HEK293 (cell line): ENCODE data around the gene ACVR2A.

Experiments
- CTCF ChIA-PET: fragments of 350-600 bp; formaldehyde crosslinking; extraction: SDS; loops from one replicate; lab custom pipeline; 2021; ENCODE audit warnings: antibody characterized with exemption; lab: Yijun Ruan, JAX
- POLR2A ChIA-PET: fragments of 300-600 bp; formaldehyde crosslinking; extraction: SDS; loops from one replicate; lab custom pipeline; 2020; ENCODE audit warnings: antibody characterized with exemption, inconsistent platforms; lab: Yijun Ruan, JAX
- H3K27ac ChIP-seq: fragments of 200-500 bp; sonication (Bioruptor generic); 2 replicates; pipeline ENCODE4 v1.5.1; 2014; ENCODE audit warnings: low read depth, low read length, control low read depth, inconsistent platforms; ENCODE audit errors: extremely low read depth
- H3K36me3 ChIP-seq, 2 experiments: fragments of 200-500 bp in 1 of 2; sonication (Bioruptor generic) in 1 of 2; 1 replicate in 1 of 2; 2 replicates in 1 of 2; pipeline ENCODE4 v1.5.1; 2014 to 2017; ENCODE audit warnings: inconsistent platforms in 2 of 2, low read length in 2 of 2; ENCODE audit not compliant: control insufficient read depth in 2 of 2, insufficient read depth in 1 of 2
- H3K4me1 ChIP-seq: fragments of 200-500 bp; sonication (Bioruptor generic); 2 replicates; pipeline ENCODE4 v1.5.1; 2014; ENCODE audit warnings: mild to moderate bottlenecking, low read length, inconsistent platforms; ENCODE audit not compliant: control insufficient read depth, insufficient read depth
- H3K4me3 ChIP-seq: 2 replicates; pipeline ENCODE4 v1.5.1; 2011; ENCODE audit warnings: low read depth, mild to moderate bottlenecking, control low read depth, low read length, moderate library complexity
- H3K9me3 ChIP-seq: fragments of 200-500 bp; sonication (Bioruptor generic); 2 replicates; pipeline ENCODE4 v1.5.1; 2014; ENCODE audit warnings: low read depth, low read length, inconsistent platforms; ENCODE audit not compliant: control insufficient read depth, insufficient read depth
- EGR2 ChIP-seq: fragments of 450-650 bp; formaldehyde crosslinking; IDR thresholded peaks from 2 replicates; pipeline ENCODE4 v1.5.1; 2016; ENCODE audit warnings: low read depth, missing biosample characterization, missing genetic modification characterization
- OVOL3 ChIP-seq: fragments of 450-650 bp; formaldehyde crosslinking; IDR thresholded peaks from 2 replicates; pipeline ENCODE4 v1.5.1; 2016; ENCODE audit warnings: missing biosample characterization, missing genetic modification characterization
- PRDM10 ChIP-seq: fragments of 450-650 bp; formaldehyde crosslinking; IDR thresholded peaks from 2 replicates; pipeline ENCODE4 v1.5.1; 2016; ENCODE audit warnings: missing biosample characterization, missing genetic modification characterization
- TRIM28 ChIP-seq: IDR thresholded peaks from 2 replicates; pipeline ENCODE4 v1.6.1; 2011; ENCODE audit warnings: low read length, control low read depth, borderline replicate concordance
- ZBTB20 ChIP-seq: fragments of 450-650 bp; formaldehyde crosslinking; IDR thresholded peaks from 2 replicates; pipeline ENCODE4 v1.5.1; 2016; ENCODE audit warnings: missing biosample characterization, missing genetic modification characterization
- ZFP37 ChIP-seq: fragments of 450-650 bp; formaldehyde crosslinking; IDR thresholded peaks from 2 replicates; pipeline ENCODE4 v1.5.1; 2016; ENCODE audit warnings: missing biosample characterization, missing genetic modification characterization
- ZNF175 ChIP-seq: fragments of 450-650 bp; formaldehyde crosslinking; IDR thresholded peaks from 2 replicates; pipeline ENCODE4 v1.5.1; 2016; ENCODE audit warnings: missing biosample characterization, missing genetic modification characterization
- ZNF214 ChIP-seq: fragments of 450-650 bp; formaldehyde crosslinking; IDR thresholded peaks from 2 replicates; pipeline ENCODE4 v1.5.1; 2017; ENCODE audit warnings: missing biosample characterization, mild to moderate bottlenecking, missing genetic modification characterization, borderline replicate concordance
- ZNF221 ChIP-seq: fragments of 450-650 bp; formaldehyde crosslinking; IDR thresholded peaks from 2 replicates; pipeline ENCODE4 v1.5.1; 2017; ENCODE audit warnings: missing biosample characterization, missing genetic modification characterization, borderline replicate concordance
- ZNF473 ChIP-seq: fragments of 450-650 bp; formaldehyde crosslinking; IDR thresholded peaks from 2 replicates; pipeline ENCODE4 v1.5.1; 2017; ENCODE audit warnings: missing biosample characterization, missing genetic modification characterization
- ZNF670 ChIP-seq: fragments of 450-650 bp; formaldehyde crosslinking; IDR thresholded peaks from 2 replicates; pipeline ENCODE4 v1.5.1; 2016; ENCODE audit warnings: missing biosample characterization, missing genetic modification characterization, low read depth
- ZNF785 ChIP-seq: fragments of 450-650 bp; formaldehyde crosslinking; IDR thresholded peaks from 2 replicates; pipeline ENCODE4 v1.5.1; 2016; ENCODE audit warnings: missing biosample characterization, missing genetic modification characterization
- TF ChIP-seq, protein P1 (sequence below): fragments of 450-650 bp; formaldehyde crosslinking; IDR thresholded peaks from 2 replicates; pipeline ENCODE4 v1.5.1; 2016; ENCODE audit warnings: missing biosample characterization, missing genetic modification characterization

Gene ACVR2A

DNA sequence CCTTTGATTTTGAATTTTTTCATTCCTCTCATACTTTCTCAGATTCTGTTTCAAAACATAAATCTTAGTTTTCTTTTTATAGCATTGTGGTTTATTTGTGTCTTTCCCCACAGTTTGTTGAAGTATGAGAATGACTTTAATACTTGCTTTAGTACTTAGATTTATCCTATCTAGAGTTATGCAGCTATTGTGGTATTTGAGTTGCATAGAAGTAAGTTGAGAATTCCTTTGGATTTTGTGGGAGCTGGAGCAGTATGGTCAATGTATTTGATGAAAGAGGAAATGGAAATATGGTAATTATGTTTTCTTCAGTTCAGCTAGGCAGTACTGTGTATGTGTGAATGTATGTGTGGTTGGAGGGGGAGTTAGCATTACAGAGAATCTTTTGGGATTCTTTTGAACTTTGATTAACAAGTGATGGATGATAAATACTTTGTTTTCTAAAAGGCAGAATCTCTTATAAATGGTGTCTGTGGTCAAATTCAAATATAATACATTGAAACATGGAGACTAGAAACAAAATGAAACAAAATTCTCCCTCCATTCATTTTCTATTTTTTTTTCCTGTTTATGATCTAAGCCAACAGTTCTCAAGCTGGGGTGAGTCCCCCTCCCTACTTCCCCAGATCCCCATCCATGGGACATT is 3.0 kb downstream of the ACVR2A start:
- POLR2A ChIA-PET, result no interaction called here
- H3K9me3 ChIP-seq, result no peaks in the 10 kb centered on the region
- CTCF ChIA-PET, result interaction anchor here (0.6 kb wide), 1 partner anchor 514 kb away, joined by 3 read pairs; no protein-coding TSS in a partner anchor

DNA sequence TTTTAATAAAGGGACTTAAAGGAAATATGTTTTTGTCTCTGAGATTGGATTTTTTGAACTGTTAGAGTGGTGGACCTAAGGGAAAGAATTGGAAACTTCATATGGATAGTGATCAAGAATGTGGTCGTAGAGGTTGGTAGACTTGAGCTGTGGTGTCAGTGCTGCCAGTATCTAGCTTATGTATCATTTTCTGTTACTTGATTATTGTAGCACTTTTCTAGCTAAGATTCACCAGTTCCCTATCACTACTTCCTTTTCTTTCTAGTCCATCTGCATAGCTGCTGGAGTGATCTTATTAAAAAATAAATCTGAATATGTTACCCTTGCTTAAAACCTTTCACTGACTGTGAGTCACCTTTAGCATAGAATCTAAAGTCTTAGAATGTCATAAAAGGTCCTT is 6.0 kb downstream of the ACVR2A start:
- TF ChIP-seq ZNF175 (tag by site-specific recombination), result no peak
- H3K4me1 ChIP-seq, result peaks cover 24% of the 10 kb centered on the region
- POLR2A ChIA-PET, result no interaction called here

More for the DNA sequence above, 3.0 kb downstream of the ACVR2A start:
- peak; percentile 96 for TF ChIP-seq PRDM10 (tag by site-specific recombination)
- no peak for TF ChIP-seq ZFP37 (tag by site-specific recombination)
- TF ChIP-seq, all 188 proteins: peak for 1
- Histone ChIP-seq H3K36me3 (no peaks in the 10 kb centered on the region), H3K27ac (no peak overlapping the region), H3K4me1 (peaks cover 24% of the 10 kb centered on the region), H3K4me3 (no peak overlapping the region)

GRCh38 chr2:147851244-147851930 is 6.6 kb downstream of the ACVR2A start:
- no peaks in the 10 kb centered on the region for H3K36me3 ChIP-seq
- POLR2A ChIA-PET, result no interaction called here
- CTCF ChIA-PET, result no interaction called here
- H3K9me3 ChIP-seq, result no peaks in the 10 kb centered on the region
- no peak overlapping the region for H3K27ac ChIP-seq
- peaks cover 24% of the 10 kb centered on the region for H3K4me1 ChIP-seq
- TF ChIP-seq ZNF214 (tag by site-specific recombination), result no peak
- TF ChIP-seq EGR2 (tag by site-specific recombination), result no peak
- TF ChIP-seq ZBTB20, result no peak
- no peak for TF ChIP-seq ZNF221
- no peak for TF ChIP-seq ZNF473 (tag by site-specific recombination)
- TF ChIP-seq ZNF785, result no peak
- no peak for TF ChIP-seq OVOL3 (tag by site-specific recombination)
- TF ChIP-seq TRIM28, result no peak
- TF ChIP-seq ZNF670, result no peak
- TF ChIP-seq, protein P1, sequence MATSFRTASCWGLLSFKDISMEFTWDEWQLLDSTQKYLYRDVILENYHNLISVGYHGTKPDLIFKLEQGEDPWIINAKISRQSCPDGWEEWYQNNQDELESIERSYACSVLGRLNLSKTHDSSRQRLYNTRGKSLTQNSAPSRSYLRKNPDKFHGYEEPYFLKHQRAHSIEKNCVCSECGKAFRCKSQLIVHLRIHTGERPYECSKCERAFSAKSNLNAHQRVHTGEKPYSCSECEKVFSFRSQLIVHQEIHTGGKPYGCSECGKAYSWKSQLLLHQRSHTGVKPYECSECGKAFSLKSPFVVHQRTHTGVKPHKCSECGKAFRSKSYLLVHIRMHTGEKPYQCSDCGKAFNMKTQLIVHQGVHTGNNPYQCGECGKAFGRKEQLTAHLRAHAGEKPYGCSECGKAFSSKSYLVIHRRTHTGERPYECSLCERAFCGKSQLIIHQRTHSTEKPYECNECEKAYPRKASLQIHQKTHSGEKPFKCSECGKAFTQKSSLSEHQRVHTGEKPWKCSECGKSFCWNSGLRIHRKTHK (tag by site-specific recombination), result no peak
- H3K4me3 ChIP-seq, result no peak overlapping the region

More for the DNA sequence above, 6.0 kb downstream of the ACVR2A start:
- H3K9me3 ChIP-seq, result no peaks in the 10 kb centered on the region
- no peak overlapping the region for H3K4me3 ChIP-seq
- H3K36me3 ChIP-seq, result no peaks in the 10 kb centered on the region
- CTCF ChIA-PET, result no interaction called here
- H3K27ac ChIP-seq, result no peak overlapping the region
